Esophagus muscularis mucosa (tissue), 4 donors: ENCODE data around the gene ODR4. TPM values are rescaled to one million over a fixed set of nuclear protein-coding genes. Genes with fewer than 3 reads are reported as not detected.
"Not testable (repeated sequence)": the region's sequence is repeated elsewhere in the genome, so short reads cannot be mapped to it uniquely, and the experiment has no call there.

Experiments
- DNase-seq: peaks from one replicate; pipeline ENCODE4 v3.0.0-alpha.2; 2017; ENCODE audit errors: extremely low spot score
- H3K27ac ChIP-seq, 4 donors: fragments of 200-600 bp; sonication (generic); replicated peaks in 1 of 4; 1 replicate in 3 of 4; 2 replicates in 1 of 4; pipeline ENCODE4 v1.5.1; 2016 to 2019; ENCODE audit warnings: mild to moderate bottlenecking in 1 of 4
- H3K27me3 ChIP-seq, 4 donors: fragments of 200-600 bp; sonication (generic); one replicate each; pipeline versions ENCODE4 v1.5.1 to v1.6.0; 2016 to 2019
- H3K36me3 ChIP-seq, 4 donors: fragments of 200-600 bp; sonication (generic); one replicate each; pipeline ENCODE4 v1.5.1; 2016 to 2019
- H3K4me1 ChIP-seq, 4 donors: fragments of 200-600 bp; sonication (generic); one replicate each; pipeline ENCODE4 v1.5.1; 2016 to 2019
- H3K4me3 ChIP-seq, 4 donors: fragments of 200-600 bp; sonication (generic); 1 replicate in 2 of 4; 2 replicates in 2 of 4; pipeline ENCODE4 v1.5.1; 2016 to 2019; ENCODE audit warnings: mild to moderate bottlenecking in 4 of 4, moderate library complexity in 1 of 4
- H3K9me3 ChIP-seq, 4 donors: fragments of 200-600 bp; sonication (generic); 1 replicate in 3 of 4; 2 replicates in 1 of 4; pipeline ENCODE4 v1.5.1; 2016 to 2019
- EP300 ChIP-seq: sonication (generic); formaldehyde crosslinking; IDR thresholded peaks from one replicate; pipeline ENCODE4 v1.6.1; 2017; ENCODE audit warnings: antibody characterized with exemption
- POLR2A ChIP-seq: fragments of 450-650 bp; IDR thresholded peaks from one replicate; pipeline ENCODE4 v1.6.1; 2017; ENCODE audit warnings: antibody characterized with exemption, moderate library complexity, mild to moderate bottlenecking, low read depth
- POLR2AphosphoS5 ChIP-seq, 2 donors: sonication (generic); formaldehyde crosslinking; IDR thresholded peaks; one replicate each; pipeline ENCODE4 v1.6.1; 2017; ENCODE audit warnings: antibody characterized with exemption in 2 of 2
- WGBS: methylation state at CpG from one replicate; pipeline ENCODE4 v1.1.5; 2018; 5-methylcytosine and 5-hydroxymethylcytosine counted together
- intact Hi-C: fragments of 100-400 bp; cut with DNase I; formaldehyde crosslinking; loops from one replicate; pipeline ENCODE4 v1.15.1; 2023
- total RNA-seq, 4 donors: library from RNA; depleted of rRNA; stranded (reverse); fragments of >200 nt; gene quantifications; one replicate each; pipeline versions ENCODE4 v1.1.0 to v1.2.1, GENCODE V29; 2016
- TF ChIP-seq, protein P1 (sequence below), 3 experiments: fragments of 200-600 bp in 2 of 3; fragments of 450-650 bp in 1 of 3; sonication (generic) in 2 of 3; IDR thresholded peaks; one replicate each; pipeline ENCODE4 v1.5.1; 2017 to 2019; ENCODE audit warnings: antibody characterized with exemption in 3 of 3, mild to moderate bottlenecking in 2 of 3, moderate library complexity in 1 of 3

The ODR4 gene
- total RNA-seq, 4 donors from 2014 or later = 8.4 to 14.9 (median 11.8) TPM

DNA sequence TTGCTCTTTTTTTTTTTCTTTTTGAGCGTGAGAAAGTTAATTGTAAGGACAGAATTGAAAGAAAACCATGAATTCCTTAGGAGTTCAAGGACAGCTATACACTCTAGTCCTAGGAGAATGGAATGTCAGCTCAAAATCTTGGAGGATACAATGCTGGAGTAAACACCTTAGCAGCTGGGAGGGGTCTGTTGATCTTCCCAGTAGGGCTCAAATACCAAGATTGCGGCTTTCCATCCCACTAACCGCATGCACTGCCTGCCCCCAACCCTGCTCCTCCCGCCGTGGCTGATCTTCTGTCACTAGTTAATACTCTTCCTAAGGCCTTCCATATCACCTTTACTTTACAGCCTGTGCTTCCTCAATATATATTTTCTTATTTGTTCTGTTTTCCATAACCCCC is 87.9 kb downstream of the ODR4 start:
- Histone ChIP-seq H3K4me3 (no peak overlapping the region), H3K9me3 (no peaks in the 10 kb centered on the region), H3K4me1 (no peaks in the 10 kb centered on the region), H3K36me3 (no peaks in the 10 kb centered on the region), H3K27me3 (no peaks in the 10 kb centered on the region), H3K27ac (no peak overlapping the region)
- TF ChIP-seq EP300 (no peak), POLR2A (no peak), POLR2AphosphoS5 (IDR thresholded peaks at IDR 0.05) (no peak)
- TF ChIP-seq, protein P1, sequence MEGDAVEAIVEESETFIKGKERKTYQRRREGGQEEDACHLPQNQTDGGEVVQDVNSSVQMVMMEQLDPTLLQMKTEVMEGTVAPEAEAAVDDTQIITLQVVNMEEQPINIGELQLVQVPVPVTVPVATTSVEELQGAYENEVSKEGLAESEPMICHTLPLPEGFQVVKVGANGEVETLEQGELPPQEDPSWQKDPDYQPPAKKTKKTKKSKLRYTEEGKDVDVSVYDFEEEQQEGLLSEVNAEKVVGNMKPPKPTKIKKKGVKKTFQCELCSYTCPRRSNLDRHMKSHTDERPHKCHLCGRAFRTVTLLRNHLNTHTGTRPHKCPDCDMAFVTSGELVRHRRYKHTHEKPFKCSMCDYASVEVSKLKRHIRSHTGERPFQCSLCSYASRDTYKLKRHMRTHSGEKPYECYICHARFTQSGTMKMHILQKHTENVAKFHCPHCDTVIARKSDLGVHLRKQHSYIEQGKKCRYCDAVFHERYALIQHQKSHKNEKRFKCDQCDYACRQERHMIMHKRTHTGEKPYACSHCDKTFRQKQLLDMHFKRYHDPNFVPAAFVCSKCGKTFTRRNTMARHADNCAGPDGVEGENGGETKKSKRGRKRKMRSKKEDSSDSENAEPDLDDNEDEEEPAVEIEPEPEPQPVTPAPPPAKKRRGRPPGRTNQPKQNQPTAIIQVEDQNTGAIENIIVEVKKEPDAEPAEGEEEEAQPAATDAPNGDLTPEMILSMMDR (IDR thresholded peaks at IDR 0.05) = no peak
- WGBS = 84% methylated on average over 5 of the region's 5 CpGs
- intact Hi-C loops = no loop called here
- no peak for DNase-seq

DNA sequence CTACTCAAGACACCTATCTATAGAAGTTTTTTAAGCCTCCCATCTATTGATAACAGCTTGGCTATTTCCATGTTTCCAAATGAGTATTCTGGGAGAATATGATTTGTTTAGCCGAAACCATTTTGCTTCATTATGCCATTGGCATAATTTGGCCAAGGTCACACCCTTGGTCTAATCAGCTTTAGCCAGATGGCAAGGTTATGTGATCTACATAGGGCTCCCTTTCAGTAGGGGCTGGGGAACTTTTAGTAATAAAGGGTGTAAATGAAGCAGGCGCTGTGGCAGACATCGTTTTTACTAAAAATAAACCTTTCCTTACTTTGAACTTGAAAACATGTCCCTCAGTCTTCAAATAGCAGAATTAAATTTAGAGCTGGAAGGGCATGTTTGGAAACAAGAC is 88.3 kb downstream of the ODR4 start:
- TF ChIP-seq POLR2A (no peak), POLR2AphosphoS5 (IDR thresholded peaks at IDR 0.05) (no peak), EP300 (no peak)
- TF ChIP-seq, protein P1 (IDR thresholded peaks at IDR 0.05) = no peak
- WGBS = 87% methylated on average over 3 of the region's 3 CpGs
- Histone ChIP-seq H3K36me3 (no peaks in the 10 kb centered on the region), H3K27me3 (no peaks in the 10 kb centered on the region), H3K9me3 (no peaks in the 10 kb centered on the region), H3K4me3 (no peak overlapping the region), H3K27ac (no peak overlapping the region), H3K4me1 (no peaks in the 10 kb centered on the region)
- intact Hi-C loops = no loop called here
- DNase-seq = no peak

DNA sequence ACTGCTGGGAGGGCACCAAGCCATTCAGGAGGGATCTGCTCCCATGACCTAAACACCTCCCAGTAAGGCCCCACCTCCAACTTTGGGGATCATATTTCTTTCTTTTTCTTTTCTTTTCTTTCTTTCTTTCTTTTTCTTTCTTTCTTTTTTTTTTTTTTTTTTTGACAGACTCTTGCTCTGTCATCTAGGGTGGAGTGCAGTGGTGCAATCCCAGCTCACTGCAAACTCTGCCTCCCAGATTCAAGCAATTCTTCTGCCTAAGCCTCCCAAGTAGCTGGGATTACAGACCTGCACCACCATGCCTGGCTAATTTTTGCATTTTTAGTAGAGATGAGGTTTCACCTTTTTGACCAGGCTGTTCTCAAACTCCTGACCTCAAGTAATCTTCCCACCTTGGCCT is 89.9 kb downstream of the ODR4 start:
- intact Hi-C loops, H3K27me3 ChIP-seq, H3K27ac ChIP-seq, H3K9me3 ChIP-seq, H3K4me3 ChIP-seq, H3K4me1 ChIP-seq, DNase-seq, H3K36me3 ChIP-seq: not testable (repeated sequence)

DNA sequence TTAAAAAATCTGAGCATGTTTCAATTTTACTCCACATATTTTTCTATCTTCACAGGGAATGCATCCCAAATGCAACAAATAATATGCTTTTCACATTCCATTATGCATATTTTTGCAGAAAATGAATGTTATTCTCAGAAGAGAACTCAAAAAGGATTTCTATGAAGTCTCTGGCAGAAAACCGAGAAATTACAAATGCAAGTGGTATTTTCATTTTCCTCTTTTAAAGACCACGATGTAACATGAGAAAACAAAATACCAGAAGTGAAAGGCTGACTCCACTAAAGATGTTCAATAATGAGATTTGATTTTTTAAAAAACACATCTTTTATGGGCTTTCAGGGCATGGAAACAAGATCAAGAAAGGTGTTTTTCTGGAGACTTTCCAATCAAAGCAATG is 90.3 kb downstream of the ODR4 start:
- no peak overlapping the region for H3K4me3 ChIP-seq
- intact Hi-C loops = no loop called here
- no peak for DNase-seq
- H3K27ac ChIP-seq = no peak overlapping the region
- H3K27me3 ChIP-seq = no peaks in the 10 kb centered on the region
- no peaks in the 10 kb centered on the region for H3K9me3 ChIP-seq
- 77% methylated on average over 2 of the region's 2 CpGs for WGBS
- no peaks in the 10 kb centered on the region for H3K36me3 ChIP-seq
- TF ChIP-seq, protein P1 (IDR thresholded peaks at IDR 0.05) = no peak
- TF ChIP-seq POLR2AphosphoS5 (IDR thresholded peaks at IDR 0.05) (no peak), EP300 (no peak), POLR2A (no peak)
- no peaks in the 10 kb centered on the region for H3K4me1 ChIP-seq

Other genes starting within 250 kb of the ODR4 start
- 10 to 100 TPM in 1 of 4 donors, 1 to 10 TPM in 2, under 1 TPM in 1; under 0.01 to 15.9 (median 2.0) TPM for gene PRG4, start 79.6 kb upstream of the ODR4 start, total RNA-seq
- 10 to 100 TPM; 61.6 to 78.3 (median 72.8) TPM for gene TPR, start 585 bp upstream of the ODR4 start, total RNA-seq
- gene PDC, start 85.3 kb downstream of the ODR4 start, total RNA-seq = not detected